A549 (cell line): ENCODE results near the gene TAS2R60.

Source experiments
- CTCF ChIP-seq: fragments of >200 bp; sonication (Bioruptor Twin); formaldehyde crosslinking; IDR thresholded peaks from 3 replicates; pipeline ENCODE4 v1.5.1; 2016
- JUNB ChIP-seq: fragments of >200 bp; sonication (Bioruptor Twin); formaldehyde crosslinking; IDR thresholded peaks from 2 replicates; pipeline ENCODE4 v1.6.1; 2016
- MYC ChIP-seq: IDR thresholded peaks from 2 replicates; pipeline ENCODE4 v1.6.1; 2012; ENCODE audit warnings: mild to moderate bottlenecking, inconsistent platforms, low read length, improper control_type of control experiment, borderline replicate concordance
- POLR2A ChIP-seq: IDR thresholded peaks from 2 replicates; pipeline ENCODE4 v1.6.1; 2012; ENCODE audit warnings: mild to moderate bottlenecking, low read length

- TF ChIP-seq POLR2A = no peak
- TF ChIP-seq MYC = no peak
- no peak for TF ChIP-seq CTCF
- no peak for TF ChIP-seq JUNB
These were observed 49.2 kb upstream of the TAS2R60 start for GRCh38 chr7:143394068-143394467.
